ENCODE measurements around the gene LRIT2. TPM values are rescaled to one million over a fixed set of nuclear protein-coding genes. Genes with fewer than 3 reads are reported as not detected.

The LRIT2 gene
- total RNA-seq, 1 experiment from 2014 or later: not detected

DNA sequence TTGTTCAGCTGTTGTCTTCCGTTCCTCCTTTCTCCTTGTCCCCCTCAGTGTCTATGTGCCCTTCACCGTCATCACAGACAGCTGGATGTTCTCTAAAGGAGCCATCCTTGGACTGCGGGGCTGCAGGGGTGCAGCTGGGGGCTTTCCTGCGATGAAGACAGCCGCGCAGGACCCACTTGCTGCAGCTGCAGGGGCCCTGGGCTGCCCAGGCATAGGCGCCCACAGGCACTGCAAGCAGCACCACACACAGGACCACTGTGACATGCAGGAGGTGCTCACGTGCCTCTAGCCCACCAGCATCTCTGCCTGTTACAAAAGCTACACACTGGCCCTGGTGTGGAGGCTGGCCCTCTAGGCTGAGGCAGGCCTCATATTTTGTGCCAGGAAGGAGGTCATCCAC is 3.4 kb downstream of the LRIT2 start:
- ChIA-PET POLR2A (ENCODE audit: unreplicated experiment) (no interaction called here), CTCF (no interaction called here)
- Histone ChIP-seq H3K9me3 (ENCODE audit: low read length) (no peaks in the 10 kb centered on the region), H3K9me2 (replicated peaks; ENCODE audit: low read length) (no peaks in the 10 kb centered on the region), H2AFZ (ENCODE audit: low read length) (no peak overlapping the region), H4K20me1 (ENCODE audit: low read length) (no peaks in the 10 kb centered on the region), H3K4me1 (ENCODE audit: insufficient read depth, low read length) (no peaks in the 10 kb centered on the region), H3K4me2 (ENCODE audit: low read length) (no peak overlapping the region), H3K79me2 (ENCODE audit: low read length) (no peaks in the 10 kb centered on the region), H3K27me3 (ENCODE audit: low read length) (peaks cover 9% of the 10 kb centered on the region), H3K4me3 (ENCODE audit: low read length) (no peak overlapping the region), H3K36me3 (ENCODE audit: low read depth, low read length) (no peaks in the 10 kb centered on the region), H3K27ac (ENCODE audit: low read length) (no peak overlapping the region), H3F3A (ENCODE audit: low read length, unreplicated experiment) (no peaks in the 10 kb centered on the region), H3K9ac (ENCODE audit: low read length) (no peak overlapping the region)
- intact Hi-C loops (cut with micrococcal nuclease): no loop called here
- TF ChIP-seq EZH2phosphoT487 (IDR thresholded peaks at IDR 0.05; ENCODE audit: borderline replicate concordance, low read length) (no peak), EZH2 (IDR thresholded peaks at IDR 0.05; ENCODE audit: low read length, unreplicated experiment) (no peak)
- ATAC-seq (no peak), DNase-seq (no peak)
- no TSS peak for BruUV-seq (replicated peaks)

- POLR2A ChIA-PET (ENCODE audit: unreplicated experiment): no interaction called here
- no peak for DNase-seq
- TF ChIP-seq CTCF (conservative IDR thresholded peaks at IDR 0.05; ENCODE audit: low read depth, low read length) (no peak), EZH2 (IDR thresholded peaks at IDR 0.05; ENCODE audit: low read length, unreplicated experiment) (no peak), EZH2phosphoT487 (IDR thresholded peaks at IDR 0.05; ENCODE audit: borderline replicate concordance, low read length) (no peak)
- no peaks in the 10 kb centered on the region for H4K20me1 ChIP-seq (ENCODE audit: low read length)
- no peak overlapping the region for H3K27ac ChIP-seq (ENCODE audit: low read length)
- CTCF ChIA-PET: no interaction called here
- H3K79me2 ChIP-seq (ENCODE audit: low read length): no peaks in the 10 kb centered on the region
- no peaks in the 10 kb centered on the region for H3K9me3 ChIP-seq (ENCODE audit: low read length)
- no peaks in the 10 kb centered on the region for H3K4me1 ChIP-seq (ENCODE audit: insufficient read depth, low read length)
- H3K36me3 ChIP-seq (ENCODE audit: low read depth, low read length): no peaks in the 10 kb centered on the region
- no peak for ATAC-seq
- no peak overlapping the region for H3K4me2 ChIP-seq (ENCODE audit: low read length)
- H3K9me2 ChIP-seq (replicated peaks; ENCODE audit: low read length): no peaks in the 10 kb centered on the region
- no TSS peak for BruUV-seq (replicated peaks)
- intact Hi-C loops (cut with micrococcal nuclease): no loop called here
- no peak overlapping the region for H3K4me3 ChIP-seq (ENCODE audit: low read length)
- peaks cover 7% of the 10 kb centered on the region for H3K27me3 ChIP-seq (ENCODE audit: low read length)
- H3K9ac ChIP-seq (ENCODE audit: low read length): no peak overlapping the region
- no peak overlapping the region for H2AFZ ChIP-seq (ENCODE audit: low read length)
- H3F3A ChIP-seq (ENCODE audit: low read length, unreplicated experiment): no peaks in the 10 kb centered on the region
These were observed 7.6 kb downstream of the LRIT2 start for GRCh38 chr10:84217746-84218145.

GRCh38 chr10:84216834-84217233 is 8.5 kb downstream of the LRIT2 start:
- ChIA-PET CTCF (no interaction called here), POLR2A (ENCODE audit: unreplicated experiment) (no interaction called here)
- Histone ChIP-seq H3K9me2 (replicated peaks; ENCODE audit: low read length) (no peaks in the 10 kb centered on the region), H3K9me3 (ENCODE audit: low read length) (no peaks in the 10 kb centered on the region), H3K27ac (ENCODE audit: low read length) (no peak overlapping the region), H3K4me1 (ENCODE audit: insufficient read depth, low read length) (no peaks in the 10 kb centered on the region), H3K9ac (ENCODE audit: low read length) (no peak overlapping the region), H3K27me3 (ENCODE audit: low read length) (no peaks in the 10 kb centered on the region), H4K20me1 (ENCODE audit: low read length) (no peaks in the 10 kb centered on the region), H3K79me2 (ENCODE audit: low read length) (no peaks in the 10 kb centered on the region), H2AFZ (ENCODE audit: low read length) (no peak overlapping the region), H3K36me3 (ENCODE audit: low read depth, low read length) (no peaks in the 10 kb centered on the region), H3K4me3 (ENCODE audit: low read length) (no peak overlapping the region), H3F3A (ENCODE audit: low read length, unreplicated experiment) (no peaks in the 10 kb centered on the region), H3K4me2 (ENCODE audit: low read length) (no peak overlapping the region)
- DNase-seq (no peak), ATAC-seq (no peak)
- intact Hi-C loops (cut with micrococcal nuclease): no loop called here
- BruUV-seq (replicated peaks): no TSS peak
- TF ChIP-seq EZH2phosphoT487 (IDR thresholded peaks at IDR 0.05; ENCODE audit: borderline replicate concordance, low read length): no peak
- no peak for TF ChIP-seq EZH2 (IDR thresholded peaks at IDR 0.05; ENCODE audit: low read length, unreplicated experiment)
- no peak for TF ChIP-seq CTCF (conservative IDR thresholded peaks at IDR 0.05; ENCODE audit: low read depth, low read length)

Measured in PC-3 (cell line).